ENCODE results near the gene COA8.

DNA sequence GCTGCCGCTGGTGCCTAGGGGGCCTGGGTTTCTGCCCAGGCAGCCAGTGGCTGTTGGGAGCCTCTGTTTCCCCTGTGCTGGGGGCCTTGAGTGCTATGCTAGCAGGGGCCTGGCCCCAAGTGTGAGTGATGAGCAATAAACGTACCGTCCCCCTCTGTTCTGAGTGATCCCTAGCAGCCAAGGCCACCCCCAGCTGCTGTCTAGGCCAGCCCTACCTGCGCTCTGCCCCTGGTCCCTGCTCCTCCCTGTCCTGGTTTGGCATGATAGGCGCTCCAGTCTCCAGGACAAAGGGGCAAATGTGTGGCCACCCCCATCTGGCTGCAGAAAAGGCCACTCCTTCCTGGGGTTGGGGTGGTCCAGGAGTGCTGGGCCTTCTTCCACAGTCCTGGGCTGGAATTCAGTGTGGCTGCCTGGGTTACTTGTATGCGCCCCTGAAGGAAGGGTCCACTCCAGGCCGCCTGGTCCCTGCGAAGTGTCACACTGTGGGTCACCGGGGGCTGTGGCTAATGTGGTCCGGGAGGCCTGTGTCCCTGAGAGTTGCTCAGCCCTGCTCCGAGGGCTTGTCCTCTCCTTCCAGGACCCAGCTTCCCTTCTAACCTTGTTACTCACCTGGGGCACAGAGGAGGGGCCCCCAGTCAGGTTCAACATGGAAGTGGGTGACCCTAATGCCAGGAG, 26.7 kb upstream of the COA8 start:
- TF ChIP-seq RAD21 (IDR thresholded peaks at IDR 0.05; ENCODE audit: low read depth) (no peak), CEBPB (IDR thresholded peaks at IDR 0.05) (no peak), TEAD4 (IDR thresholded peaks at IDR 0.05) (no peak), CREB1 (IDR thresholded peaks at IDR 0.05; ENCODE audit: low read depth) (no peak), YY1 (IDR thresholded peaks at IDR 0.05; ENCODE audit: low read depth) (no peak), FOXM1 (IDR thresholded peaks at IDR 0.05; ENCODE audit: borderline replicate concordance, low read depth) (no peak), NFIC (IDR thresholded peaks at IDR 0.05) (no peak), TAF1 (IDR thresholded peaks at IDR 0.05; ENCODE audit: low read depth) (no peak), EP300 (IDR thresholded peaks at IDR 0.05; ENCODE audit: borderline replicate concordance) (no peak)
- TF ChIP-seq, protein P1, sequence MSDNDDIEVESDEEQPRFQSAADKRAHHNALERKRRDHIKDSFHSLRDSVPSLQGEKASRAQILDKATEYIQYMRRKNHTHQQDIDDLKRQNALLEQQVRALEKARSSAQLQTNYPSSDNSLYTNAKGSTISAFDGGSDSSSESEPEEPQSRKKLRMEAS (IDR thresholded peaks at IDR 0.05) = no peak
- TF ChIP-seq, protein P2, sequence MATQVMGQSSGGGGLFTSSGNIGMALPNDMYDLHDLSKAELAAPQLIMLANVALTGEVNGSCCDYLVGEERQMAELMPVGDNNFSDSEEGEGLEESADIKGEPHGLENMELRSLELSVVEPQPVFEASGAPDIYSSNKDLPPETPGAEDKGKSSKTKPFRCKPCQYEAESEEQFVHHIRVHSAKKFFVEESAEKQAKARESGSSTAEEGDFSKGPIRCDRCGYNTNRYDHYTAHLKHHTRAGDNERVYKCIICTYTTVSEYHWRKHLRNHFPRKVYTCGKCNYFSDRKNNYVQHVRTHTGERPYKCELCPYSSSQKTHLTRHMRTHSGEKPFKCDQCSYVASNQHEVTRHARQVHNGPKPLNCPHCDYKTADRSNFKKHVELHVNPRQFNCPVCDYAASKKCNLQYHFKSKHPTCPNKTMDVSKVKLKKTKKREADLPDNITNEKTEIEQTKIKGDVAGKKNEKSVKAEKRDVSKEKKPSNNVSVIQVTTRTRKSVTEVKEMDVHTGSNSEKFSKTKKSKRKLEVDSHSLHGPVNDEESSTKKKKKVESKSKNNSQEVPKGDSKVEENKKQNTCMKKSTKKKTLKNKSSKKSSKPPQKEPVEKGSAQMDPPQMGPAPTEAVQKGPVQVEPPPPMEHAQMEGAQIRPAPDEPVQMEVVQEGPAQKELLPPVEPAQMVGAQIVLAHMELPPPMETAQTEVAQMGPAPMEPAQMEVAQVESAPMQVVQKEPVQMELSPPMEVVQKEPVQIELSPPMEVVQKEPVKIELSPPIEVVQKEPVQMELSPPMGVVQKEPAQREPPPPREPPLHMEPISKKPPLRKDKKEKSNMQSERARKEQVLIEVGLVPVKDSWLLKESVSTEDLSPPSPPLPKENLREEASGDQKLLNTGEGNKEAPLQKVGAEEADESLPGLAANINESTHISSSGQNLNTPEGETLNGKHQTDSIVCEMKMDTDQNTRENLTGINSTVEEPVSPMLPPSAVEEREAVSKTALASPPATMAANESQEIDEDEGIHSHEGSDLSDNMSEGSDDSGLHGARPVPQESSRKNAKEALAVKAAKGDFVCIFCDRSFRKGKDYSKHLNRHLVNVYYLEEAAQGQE (IDR thresholded peaks at IDR 0.05; ENCODE audit: low read depth) = no peak

Measured in Ishikawa (cell line).